Stimulated activated CD8-positive, alpha-beta memory T cell treated with anti-CD3 and anti-CD28 coated beads, Interleukin-12 subunit alpha, Interleukin-12 subunit beta, amount 100 ng/mL, for 24 hours (primary cell): Measurements from ENCODE around the gene ZBTB24.

Experiments
- DNase-seq: peaks from one replicate; pipeline ENCODE4 v3.0.0-alpha.2; 2020; ENCODE audit errors: extremely low read depth

Gene ZBTB24

DNA sequence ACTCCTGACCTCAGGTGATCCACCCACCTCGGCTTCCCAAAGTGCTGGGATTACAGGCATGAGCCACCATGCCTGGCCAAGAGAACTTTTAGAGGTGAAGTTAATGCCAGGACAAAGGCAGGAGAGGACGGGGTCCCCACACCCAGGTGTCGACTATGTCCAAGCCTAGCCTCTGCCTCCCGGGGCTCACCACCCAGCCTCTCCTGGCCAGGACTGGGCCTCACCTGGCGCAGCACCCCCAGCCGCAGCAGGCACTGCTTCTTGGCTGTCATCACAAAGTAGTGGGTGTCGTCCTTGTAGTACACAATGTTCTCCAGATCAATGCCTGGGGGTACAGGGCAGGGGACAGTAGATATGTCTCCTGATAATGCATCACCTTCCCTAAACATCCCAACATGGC lies 31.6 kb downstream of the ZBTB24 start:
- no peak for DNase-seq

- DNase-seq, result no peak
These were observed 32.2 kb downstream of the ZBTB24 start for GRCh38 chr6:109450801-109451200.

DNA sequence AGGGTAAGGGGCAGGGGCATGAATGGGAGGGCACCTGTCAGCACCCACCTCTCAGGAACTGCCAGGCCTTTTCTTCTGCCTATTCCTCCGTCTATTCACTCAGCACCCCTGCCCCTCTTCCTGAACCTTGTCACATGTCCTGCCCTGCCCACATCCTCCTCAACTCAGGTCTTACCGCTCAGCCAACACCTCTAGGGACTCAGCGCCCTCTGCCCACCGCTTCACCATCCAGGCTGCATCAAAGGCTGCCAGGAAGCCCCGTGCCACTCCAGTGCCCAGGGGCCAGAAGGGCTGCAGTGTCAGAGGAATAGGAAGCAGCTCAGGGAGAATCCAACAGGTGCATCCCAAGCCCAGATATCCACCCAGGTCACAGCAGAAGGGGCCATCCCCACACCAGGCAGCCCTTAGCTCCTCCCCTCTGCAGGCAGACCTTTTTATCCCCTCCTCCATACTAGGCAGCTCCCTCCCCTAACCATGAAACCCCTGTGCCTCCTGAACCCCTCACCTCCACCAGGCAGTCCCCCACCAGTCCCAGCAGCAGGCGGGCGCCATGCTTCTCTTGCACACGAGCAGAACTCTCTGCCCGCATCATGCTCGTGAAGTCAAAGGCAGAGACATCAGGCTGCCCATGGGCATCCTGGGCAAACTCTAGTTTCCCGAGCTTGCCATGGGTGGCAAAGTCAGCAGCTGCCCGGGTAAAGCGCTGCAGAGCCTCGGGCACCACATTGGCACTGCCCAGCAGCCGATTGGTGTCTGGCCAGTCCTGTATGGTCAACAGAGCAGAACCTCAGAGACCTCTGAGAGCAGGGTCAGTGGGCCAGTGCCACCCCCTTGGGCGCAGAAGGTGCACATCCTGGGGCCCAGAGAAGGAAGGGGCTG lies 33.0 kb downstream of the ZBTB24 start:
- DNase-seq, result no peak

DNA sequence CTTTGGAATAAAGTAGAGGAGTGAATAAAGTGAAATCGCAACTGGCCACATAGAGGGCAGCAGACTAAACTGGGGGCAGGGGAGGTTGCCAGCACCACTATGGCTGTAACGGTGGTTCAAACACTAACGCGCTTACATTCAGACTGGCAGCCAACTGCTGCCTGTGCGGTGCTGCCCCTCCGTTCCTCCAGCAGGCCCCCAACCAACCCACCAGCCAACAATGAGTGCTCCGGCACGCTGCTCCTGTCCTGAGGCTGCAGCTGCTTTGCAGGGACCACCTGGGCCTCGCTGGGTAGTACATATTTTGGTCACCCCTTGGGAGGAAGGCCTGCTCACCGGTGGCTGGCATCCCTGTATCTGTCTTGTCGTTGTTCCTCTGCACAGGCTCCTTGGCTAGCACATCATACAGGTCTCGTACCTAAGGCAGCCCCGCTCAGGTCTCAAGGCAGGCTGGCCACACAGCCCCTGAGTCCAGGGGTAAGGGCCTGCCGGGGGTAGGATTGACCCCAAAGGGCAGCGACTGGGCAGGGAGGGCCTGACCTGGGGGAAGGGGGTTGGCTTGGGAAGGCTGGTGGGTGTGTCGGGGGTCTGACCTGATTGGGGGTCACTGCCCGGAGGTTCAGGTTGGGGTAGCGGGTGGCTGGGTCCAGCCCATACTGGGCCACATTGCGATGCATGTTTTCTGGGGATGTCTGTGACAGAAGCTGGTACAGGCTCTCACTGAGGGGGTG lies 33.8 kb downstream of the ZBTB24 start:
- DNase-seq, result no peak

DNA sequence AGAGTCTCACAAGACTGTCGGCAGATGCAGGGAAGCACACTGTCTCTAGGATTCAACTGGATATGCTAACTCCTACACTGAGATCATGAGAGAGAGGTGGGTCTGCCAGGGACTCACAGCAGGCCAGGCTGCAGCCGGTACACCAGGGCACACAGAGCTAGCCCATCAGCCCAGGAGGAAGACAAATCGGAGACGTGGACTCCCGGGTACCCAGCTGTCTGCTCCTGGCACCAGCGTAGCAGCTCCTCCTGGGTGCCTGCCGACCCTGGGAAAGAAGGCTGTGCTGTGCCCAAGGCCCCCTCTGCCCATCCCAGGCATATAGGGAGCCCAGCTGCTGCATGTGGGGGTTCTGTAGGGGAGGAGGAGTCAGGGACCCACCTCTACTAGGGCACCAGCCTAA lies 34.4 kb downstream of the ZBTB24 start:
- DNase-seq, result no peak

DNA sequence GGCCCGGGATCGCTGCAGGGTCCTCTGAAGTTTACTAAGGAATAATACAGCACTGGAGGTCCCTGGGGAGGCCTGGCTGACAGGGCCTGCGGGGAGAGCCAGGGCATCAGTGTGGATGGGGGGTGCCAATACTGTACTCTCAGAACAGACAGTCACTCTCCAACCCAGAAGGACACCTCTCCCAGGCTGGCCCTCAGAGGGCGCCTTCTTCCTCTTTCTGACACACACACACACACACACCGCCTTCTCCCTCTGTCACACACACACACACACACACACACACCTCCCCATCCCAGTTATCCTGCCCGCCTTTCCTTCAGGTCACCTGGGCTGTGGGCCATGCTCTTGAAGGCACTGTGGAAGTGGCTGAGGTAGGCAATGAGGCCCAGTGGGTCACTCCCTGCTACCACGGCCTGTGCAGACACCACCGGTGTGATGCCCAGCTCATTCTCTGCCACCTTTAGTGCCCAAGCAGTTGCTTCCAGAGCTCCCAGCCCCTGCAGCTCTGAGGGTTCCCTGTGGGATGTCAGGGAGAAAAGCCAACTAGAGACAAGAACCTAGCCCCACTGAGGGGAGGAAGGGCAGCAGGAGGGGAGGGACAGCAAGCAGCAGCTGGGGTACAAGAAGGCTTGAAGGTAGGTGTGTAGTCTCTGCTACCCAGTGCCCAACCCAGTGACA lies 35.0 kb downstream of the ZBTB24 start:
- no peak for DNase-seq

- no peak for DNase-seq
These were observed 35.9 kb downstream of the ZBTB24 start for GRCh38 chr6:109447087-109447486.

DNA sequence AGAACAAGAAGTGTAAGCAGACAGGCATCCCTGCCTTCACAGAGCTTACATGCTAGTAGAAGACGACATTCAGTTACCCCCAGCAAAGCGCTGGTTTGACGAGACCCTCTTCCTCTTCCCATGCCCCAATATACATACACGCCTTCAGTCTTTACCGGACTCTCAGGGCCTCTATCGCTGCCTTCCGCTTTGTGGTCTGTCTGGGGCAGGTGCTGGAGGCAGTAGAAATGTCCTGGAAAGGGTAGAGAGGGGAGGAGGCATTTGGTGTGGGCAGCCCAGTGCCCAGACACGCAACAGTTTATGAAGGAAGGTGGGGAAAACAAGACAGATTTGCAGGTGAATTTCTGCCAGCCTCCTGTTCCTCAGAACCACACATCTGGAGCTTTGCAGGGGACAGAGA lies 36.5 kb downstream of the ZBTB24 start:
- DNase-seq, result no peak

DNA sequence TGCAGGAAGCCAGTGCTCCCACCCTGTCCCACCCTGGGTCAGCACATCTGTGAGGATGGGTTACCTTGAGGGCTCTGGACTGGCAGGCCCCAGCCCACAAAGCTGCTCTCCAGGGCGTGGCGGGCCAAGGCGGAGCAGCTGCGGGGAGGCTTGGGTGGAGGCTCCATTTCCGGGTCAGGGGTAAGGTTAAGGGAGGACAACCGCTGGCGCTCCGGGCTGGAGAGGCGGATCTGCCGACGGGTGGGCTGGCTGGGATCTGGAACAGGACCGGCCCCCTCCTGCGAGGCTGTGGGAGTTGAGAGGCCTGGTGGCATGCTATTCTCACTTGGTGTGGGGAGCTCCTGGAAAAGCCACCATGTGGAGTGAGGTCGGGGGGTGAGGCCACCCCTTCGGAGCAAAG lies 36.9 kb downstream of the ZBTB24 start:
- DNase-seq, result no peak

DNA sequence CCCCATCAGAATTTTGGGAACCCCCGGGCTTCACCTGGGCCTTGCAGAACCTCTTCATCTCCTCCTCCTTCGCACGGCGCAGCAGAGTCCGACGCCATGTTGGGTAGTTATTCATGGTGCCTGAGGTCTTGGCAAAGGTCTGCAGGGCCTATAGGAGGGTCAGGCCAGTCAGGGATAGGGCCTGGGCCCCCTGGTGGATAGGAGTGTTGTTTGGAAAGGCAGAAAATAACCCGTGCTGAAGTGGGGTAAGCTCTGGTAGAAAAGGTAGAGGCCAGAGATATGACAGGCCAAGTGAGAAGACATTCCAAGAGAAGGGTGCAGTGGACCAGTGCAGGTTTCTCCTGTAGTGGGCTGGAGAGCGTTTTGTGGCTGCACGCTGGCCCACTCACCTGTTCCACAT lies 37.6 kb downstream of the ZBTB24 start:
- DNase-seq, result no peak

DNA sequence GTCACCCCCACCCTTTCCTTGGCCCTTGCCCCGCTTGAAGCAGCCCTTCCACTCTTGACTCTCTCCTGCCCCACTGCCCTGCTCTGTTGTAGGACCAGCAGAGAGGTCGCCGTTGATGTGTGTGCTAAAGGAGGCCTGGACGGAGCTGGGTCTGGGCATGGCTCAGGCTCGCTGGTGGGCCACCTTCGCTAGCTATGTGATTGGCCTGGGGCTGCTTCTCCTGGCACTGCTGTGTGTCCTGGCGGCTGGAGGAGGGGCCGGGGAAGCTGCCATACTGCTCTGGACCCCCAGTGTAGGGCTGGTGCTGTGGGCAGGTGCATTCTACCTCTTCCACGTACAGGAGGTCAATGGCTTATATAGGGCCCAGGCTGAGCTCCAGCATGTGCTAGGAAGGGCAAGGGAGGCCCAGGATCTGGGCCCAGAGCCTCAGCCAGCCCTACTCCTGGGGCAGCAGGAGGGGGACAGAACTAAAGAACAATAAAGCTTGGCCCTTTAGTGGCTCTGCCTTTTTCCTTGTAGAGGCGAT lies 39.5 kb downstream of the ZBTB24 start:
- no peak for DNase-seq

DNA sequence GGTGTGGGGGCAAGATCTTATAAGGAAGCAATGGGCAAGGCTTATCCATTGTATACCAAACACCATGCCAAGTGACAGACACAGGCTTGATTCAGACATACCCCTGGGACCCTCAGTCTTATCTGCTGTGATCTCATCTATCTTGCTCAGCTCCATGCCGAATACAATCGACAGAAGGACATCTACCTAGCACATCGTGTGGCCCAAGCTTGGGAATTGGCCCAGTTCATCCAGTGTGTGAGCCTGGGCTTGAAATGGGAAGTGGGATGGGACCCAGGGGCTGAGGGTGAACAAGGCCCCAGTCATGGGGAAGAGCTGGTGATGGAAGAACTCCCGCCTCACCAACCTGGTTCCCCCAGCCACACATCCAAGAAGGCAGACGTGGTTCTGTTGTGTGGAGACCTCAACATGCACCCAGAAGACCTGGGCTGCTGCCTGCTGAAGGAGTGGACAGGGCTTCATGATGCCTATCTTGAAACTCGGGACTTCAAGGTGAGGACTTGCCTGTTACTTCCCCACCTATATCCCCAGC lies 40.6 kb downstream of the ZBTB24 start:
- no peak for DNase-seq

DNA sequence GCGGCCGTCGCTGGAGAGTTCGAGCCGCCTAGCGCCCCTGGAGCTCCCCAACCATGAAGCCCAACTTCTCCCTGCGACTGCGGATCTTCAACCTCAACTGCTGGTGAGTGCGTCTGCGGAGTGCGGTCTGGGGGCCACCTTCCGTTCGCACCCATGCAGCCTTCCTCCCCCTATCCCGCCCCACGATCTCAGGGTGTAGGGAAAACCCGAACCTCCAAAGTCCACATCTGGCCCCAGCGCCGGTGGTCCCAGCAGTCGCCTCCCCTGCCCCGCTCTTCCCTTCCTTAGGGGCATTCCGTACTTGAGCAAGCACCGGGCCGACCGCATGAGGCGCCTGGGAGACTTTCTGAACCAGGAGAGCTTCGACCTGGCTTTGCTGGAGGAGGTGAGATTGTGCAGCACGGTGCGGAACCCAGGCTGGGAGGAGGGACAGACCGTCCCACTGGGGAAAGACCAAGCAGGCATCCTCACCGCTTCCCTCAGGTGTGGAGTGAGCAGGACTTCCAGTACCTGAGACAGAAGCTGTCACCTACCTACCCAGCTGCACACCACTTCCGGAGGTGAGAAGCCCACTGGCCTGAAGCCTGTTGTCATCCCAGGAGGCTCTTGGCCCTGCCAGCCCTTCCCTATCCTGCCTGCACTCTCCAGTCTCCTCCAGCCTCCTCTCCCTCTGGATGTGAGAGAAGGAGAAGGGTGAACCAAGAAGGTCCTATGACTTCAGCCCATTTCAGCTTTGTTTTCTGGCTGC lies 41.8 kb downstream of the ZBTB24 start:
- DNase-seq, result no peak

- peak; percentile 42 for DNase-seq
These were observed 42.5 kb downstream of the ZBTB24 start, which contains the start of the genes PPIL6 and SMPD2 for GRCh38 chr6:109440331-109441068. Gene PPIL6, minus strand, starts transcription at chr6:109440628. Its CDS starts 38 bp downstream, at chr6:109440590. Gene SMPD2, plus strand, starts transcription at chr6:109440724. Its CDS starts 398 bp downstream, at chr6:109441122.

- DNase-seq, result no peak
These were observed 47.0 kb downstream of the ZBTB24 start for GRCh38 chr6:109436041-109436440.

DNA sequence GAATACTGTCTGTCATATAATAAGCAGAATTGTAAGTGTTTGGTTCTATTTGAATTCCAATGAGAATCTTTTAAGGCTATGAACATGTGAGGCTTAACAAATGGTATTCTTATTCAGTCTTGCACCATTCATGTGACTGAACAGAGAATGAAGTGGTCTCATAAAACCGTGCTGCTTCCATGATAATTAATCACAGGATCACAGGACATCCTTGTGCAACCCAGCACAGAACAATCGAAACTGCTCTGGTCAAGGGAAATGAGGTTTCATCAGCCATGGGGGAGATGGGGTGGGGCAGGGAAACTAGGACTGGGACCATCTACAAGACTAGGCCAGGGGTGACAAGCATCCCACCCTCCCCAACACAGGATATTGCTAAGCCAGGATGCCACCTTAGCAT lies 48.6 kb downstream of the ZBTB24 start:
- DNase-seq, result no peak

GRCh38 chr6:109429496-109429895 lies 53.5 kb downstream of the ZBTB24 start:
- no peak for DNase-seq

DNA sequence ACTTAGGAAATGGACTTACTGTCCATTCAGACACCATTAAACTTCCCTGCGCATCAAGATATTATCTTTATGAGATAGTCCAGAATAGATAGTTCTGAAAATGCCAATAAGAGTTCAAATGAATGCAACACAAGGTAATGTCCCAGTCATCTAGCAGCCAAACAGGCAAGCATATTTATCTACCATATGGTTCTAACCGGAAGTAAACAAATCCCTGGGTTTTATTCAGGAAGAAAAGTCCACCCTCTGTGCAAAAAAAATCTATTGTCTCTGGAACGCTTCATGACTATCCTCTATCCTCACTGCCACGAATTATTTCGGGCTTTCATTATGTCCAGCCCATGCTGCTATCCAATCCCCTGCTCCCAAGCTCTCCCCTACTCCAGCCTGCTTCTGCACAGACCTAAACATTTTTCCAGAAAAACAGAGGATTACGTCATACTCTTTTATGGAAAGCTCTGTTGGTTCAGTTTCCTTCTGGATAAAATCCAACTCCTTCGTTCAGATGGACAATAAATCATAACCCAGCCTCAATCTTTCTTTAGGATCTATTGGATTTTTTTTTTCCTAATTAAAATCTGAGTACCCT lies 54.0 kb downstream of the ZBTB24 start:
- DNase-seq, result no peak

DNA sequence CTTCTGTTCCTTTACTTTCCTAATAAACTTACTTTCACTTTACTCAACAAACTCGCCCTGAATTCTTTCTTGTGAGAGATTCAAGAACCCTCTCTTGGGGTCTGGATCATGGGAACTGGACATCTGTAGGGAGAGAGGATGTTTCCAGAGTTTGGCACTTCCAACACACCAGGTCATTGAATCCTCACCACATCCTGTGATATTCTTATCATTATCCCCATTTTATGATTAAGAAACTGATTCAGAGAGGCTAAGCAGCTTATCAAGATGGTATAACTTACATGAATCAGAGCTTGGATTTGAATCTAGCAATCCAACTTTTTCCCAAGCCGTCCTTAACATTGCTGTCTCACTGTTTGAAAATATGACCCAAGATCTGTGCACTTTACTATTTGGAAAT lies 58.1 kb downstream of the ZBTB24 start:
- DNase-seq, result no peak

DNA sequence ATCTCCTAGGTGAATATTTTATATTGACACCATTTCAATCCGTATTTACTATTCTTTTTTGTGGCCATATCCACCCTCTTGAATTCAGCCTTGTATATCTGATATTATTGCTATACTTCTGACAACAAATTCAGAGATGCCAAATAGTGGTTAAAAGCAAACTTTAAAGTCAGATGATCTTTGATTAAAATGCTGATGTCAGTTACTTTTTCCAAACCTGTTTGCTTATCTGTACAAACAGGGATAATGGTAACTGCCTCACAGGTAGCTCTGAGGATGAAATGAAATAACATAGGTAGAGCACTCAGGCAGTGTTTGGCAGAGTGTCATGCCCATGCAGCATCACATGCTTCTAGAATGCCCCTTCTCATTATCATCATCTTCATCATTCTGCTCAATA lies 61.8 kb downstream of the ZBTB24 start:
- DNase-seq, result no peak
